T-helper 1 cell treated with Interleukin-12 subunit alpha and Interleukin-12 subunit beta and Interleukin-4 antibody, amounts not matched to agents 30 ng/mL and 1 ng/mL, for 36 hours (primary cell): ENCODE results near the gene AJUBA. TPM values are rescaled to one million over a fixed set of nuclear protein-coding genes. Genes with fewer than 3 reads are reported as not detected.
"Not testable (repeated sequence)": the region's sequence is repeated elsewhere in the genome, so short reads cannot be mapped to it uniquely, and the experiment has no call there.

Experiments
- intact Hi-C: fragments of 100-400 bp; cut with micrococcal nuclease; formaldehyde crosslinking; loops from one replicate; pipeline ENCODE4 v1.15.1; 2024
- total RNA-seq: library from RNA; stranded (reverse); gene quantifications from 2 replicates; pipeline ENCODE4 v1.2.3, GENCODE V29; 2022

The AJUBA gene
- total RNA-seq, 1 donor from 2014 or later: 0.74 TPM

GRCh38 chr14:23006544-23007419 is 24.4 kb upstream of the AJUBA start:
- intact Hi-C loops: loop anchor here (1.0 to 2.0 kb wide), 12 partner anchors 20 to 1622 kb away; partner anchors contain the start of genes ACIN1, AJUBA, C14orf119 and DAD1

DNA sequence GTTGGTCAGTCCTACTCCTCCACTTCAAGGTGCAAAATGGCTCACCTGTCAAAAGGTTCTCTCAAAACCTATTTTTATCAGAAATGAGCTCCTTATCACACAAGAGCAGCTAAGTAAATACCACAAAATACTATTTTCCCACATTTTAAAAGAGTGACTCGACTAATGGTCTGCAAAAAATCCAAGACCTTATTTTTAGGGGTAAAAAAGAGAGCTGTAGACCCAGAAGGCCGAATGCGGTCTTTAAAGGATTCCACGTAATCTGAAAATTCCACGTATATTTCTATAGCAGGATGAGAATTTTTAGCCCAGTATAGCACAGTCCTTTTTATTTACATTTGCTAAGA is 23.8 kb upstream of the AJUBA start:
- intact Hi-C loops: loop anchor here (2.0 kb wide), 1 partner anchor 295 kb away; no protein-coding TSS in a partner anchor

DNA sequence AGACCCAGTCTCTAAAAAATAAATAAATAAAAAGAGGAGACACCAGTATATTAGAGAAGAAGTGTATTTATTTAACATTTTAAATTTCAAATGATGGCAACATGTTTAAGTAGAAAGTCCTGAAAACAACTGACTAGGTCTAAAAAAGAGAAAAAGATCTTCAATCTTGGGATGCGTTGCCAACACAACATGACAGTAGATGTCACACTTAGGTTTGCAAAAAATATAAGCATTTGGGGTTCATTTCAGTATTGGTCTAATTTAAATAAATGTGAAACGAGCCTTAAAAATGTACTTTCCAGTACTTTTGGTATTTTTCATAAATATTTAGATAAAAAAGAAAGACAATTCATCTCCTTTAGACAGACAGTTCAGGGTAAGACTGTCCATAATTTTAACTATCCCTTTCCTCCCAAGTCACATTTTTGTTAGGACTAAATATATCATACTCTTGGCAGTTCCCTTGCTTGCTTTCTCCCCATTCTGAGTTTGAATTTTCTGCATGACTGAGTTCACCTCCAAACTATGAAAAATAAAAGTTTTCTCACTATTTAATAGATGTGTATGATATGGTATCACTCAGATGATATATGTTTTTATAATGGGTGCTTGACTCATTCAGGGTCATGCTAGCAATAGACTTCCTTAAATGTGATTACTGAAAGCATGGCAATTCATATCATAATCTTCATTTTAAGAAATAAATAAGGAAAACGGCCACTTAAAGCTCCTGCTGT is 23.3 kb upstream of the AJUBA start:
- intact Hi-C loops: loop anchor here (2.0 kb wide), 1 partner anchor 295 kb away; no protein-coding TSS in a partner anchor

GRCh38 chr14:23004274-23004673 is 21.9 kb upstream of the AJUBA start:
- intact Hi-C loops: not testable (repeated sequence)

DNA sequence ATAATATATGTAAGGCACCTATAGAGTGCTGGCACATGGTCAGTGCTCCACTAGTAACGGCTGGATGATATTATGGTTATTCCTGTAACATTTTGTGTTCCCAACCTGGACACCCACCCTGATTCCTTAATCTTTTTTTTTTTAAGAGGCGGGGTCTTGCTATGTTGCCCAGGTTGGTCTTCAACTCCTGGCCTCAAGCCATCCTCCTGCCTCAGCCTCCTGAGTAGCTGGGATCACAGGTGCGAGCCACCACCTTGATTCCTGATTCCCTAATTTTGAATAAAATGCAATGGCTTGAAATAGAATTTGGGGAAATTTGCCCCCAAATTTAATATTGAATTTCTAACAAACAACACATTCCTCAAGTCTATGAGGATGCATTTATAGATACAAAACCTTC is 20.2 kb upstream of the AJUBA start:
- intact Hi-C loops: no loop called here

- intact Hi-C loops: no loop called here
These were observed 18.5 kb upstream of the AJUBA start for GRCh38 chr14:23000860-23001259.

- intact Hi-C loops: no loop called here
These were observed 16.1 kb upstream of the AJUBA start for GRCh38 chr14:22998329-22999012.

DNA sequence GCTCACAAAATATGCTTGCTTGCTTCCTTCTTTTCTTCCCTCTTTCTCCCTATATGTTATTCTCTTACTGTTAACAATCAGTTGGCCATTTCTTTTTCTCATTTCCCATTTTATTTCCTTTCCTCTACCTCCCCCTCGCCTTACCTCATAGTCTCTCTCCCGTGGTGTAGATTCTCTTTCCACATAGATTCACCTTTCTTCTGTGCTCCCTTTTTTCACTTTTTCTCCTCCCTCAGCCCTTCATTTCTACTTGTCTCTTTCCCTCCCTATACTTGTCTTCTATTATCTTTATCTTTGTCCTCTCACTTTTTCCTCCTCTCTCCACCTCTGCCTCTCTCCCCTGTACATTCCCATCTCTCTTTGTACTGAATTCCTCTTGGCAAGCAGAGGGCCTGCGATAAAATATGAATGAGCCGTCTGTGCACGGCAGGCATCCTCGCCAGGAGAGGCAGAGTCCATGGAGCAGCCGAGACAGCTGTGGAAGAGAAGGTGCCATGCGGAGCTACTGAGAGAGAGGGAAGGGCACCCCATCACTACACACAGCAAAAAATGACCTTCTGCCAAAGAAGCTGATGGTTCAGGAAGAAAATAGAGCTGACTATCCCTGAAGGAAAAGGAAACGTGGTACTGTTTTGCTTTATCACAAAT is 15.4 kb upstream of the AJUBA start:
- intact Hi-C loops: no loop called here

- intact Hi-C loops: no loop called here
These were observed 14.7 kb upstream of the AJUBA start for GRCh38 chr14:22996768-22997654.

- intact Hi-C loops: no loop called here
These were observed 13.7 kb upstream of the AJUBA start for GRCh38 chr14:22995889-22996625.

DNA sequence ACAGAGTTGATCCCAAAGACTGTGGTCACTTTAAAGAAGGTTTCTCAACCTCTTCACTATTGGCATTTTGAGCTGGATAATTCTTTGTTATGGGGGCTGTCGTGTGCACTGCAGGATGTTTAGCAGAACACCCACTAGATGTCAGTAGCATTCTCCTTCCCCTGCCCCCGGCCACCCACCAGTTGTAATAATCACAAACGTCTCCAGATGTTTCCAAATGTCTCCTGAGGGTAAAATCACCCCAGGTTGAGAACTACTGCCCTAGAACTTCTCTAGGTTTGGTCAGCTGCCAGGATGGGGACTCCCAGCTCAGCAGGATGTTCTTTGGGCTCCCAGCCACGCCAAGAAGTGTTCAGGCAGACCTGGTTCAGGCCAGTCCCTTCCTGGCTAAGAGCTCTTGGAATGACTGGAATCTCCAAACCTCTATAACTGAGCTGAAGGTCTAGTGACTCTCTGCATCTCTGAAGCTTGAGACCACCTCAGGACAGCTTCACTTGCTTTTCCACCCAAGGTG is 12.5 kb upstream of the AJUBA start:
- intact Hi-C loops: loop anchor here (1.0 kb wide), 1 partner anchor 63 kb away; no protein-coding TSS in a partner anchor

GRCh38 chr14:22993517-22993916 is 11.2 kb upstream of the AJUBA start:
- intact Hi-C loops: no loop called here

DNA sequence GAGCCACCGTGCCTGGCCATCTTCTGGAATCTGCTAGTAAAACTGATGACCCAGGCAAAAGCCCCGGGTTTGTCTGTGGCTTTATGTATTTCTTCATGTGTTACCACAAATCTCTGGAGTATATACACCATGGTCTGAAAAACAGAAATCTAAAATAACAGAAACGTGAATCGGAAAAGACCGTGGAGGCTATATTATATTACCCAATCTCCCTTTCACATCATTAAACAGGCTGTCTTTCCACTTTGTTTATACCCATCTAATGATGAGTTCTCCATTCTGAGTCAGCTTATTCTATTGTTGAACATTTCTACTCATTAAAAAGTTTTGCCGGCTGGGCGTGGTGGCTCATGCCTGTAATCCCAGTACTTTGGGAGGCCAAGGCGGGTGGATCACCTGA is 9.5 kb upstream of the AJUBA start:
- intact Hi-C loops: no loop called here

DNA sequence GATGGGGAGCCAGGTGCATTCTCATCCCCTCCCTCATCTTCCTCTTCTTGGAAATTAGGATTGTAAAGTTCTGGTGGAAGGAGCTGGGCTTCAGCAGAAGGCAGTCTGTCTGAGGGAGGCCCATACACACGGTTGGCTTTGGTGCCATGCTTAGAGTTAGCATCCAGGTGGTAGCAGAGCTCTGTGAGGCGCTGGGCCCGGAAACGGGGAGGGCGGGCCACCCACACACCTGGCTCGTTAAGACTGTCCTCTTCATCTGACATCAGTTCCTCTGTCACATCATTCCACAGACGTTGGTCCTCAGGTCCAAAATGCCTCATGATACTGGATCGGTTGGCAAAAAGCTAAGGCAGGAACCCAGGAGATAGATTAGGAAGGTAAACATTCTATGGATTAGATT is 4.9 kb upstream of the AJUBA start:
- intact Hi-C loops: loop anchor here (2.0 to 10.0 kb wide), 3 partner anchors 82 to 1122 kb away; partner anchors contain the start of gene SLC7A8

GRCh38 chr14:22986508-22987054 is 4.2 kb upstream of the AJUBA start:
- intact Hi-C loops: loop anchor here (1.0 to 10.0 kb wide), 10 partner anchors 21 to 1122 kb away; partner anchors contain the start of genes ACIN1, C14orf119, HAUS4 and PSMB5

GRCh38 chr14:22985894-22986507 is 3.6 kb upstream of the AJUBA start:
- intact Hi-C loops: loop anchor here (1.0 to 10.0 kb wide), 10 partner anchors 21 to 1121 kb away; partner anchors contain the start of genes ACIN1, C14orf119, HAUS4 and PSMB5

GRCh38 chr14:22984959-22985658 is 2.8 kb upstream of the AJUBA start:
- intact Hi-C loops: loop anchor here (5.0 to 10.0 kb wide), 3 partner anchors 200 to 1120 kb away; partner anchors contain the start of gene SLC7A8
